Stimulated activated naive CD8-positive, alpha-beta T cell treated with anti-CD3 and anti-CD28 coated beads, Interleukin-15, Interleukin-2, amounts not matched to agents 100 U/mL and 50 U/mL, for 24 hours (primary cell): ENCODE results near the gene GPX4.

Experiments
- ATAC-seq: fragments of 150-1000 bp; cut with Tn5 transposase; one replicate; pipeline ENCODE4 v1.10.0; 2021
- DNase-seq: peaks from one replicate; pipeline ENCODE4 v3.0.0; 2021

Gene GPX4

GRCh38 chr19:1150333-1151036 lies 46.7 kb downstream of the GPX4 start:
- DNase-seq (no peak), ATAC-seq (no peak)

GRCh38 chr19:1151037-1151724 lies 47.4 kb downstream of the GPX4 start:
- no peak for DNase-seq
- no peak for ATAC-seq

- ATAC-seq (no peak), DNase-seq (no peak)
These were observed 48.3 kb downstream of the GPX4 start for GRCh38 chr19:1151917-1152587.

- DNase-seq = no peak
- ATAC-seq = no peak
These were observed 50.3 kb downstream of the GPX4 start for GRCh38 chr19:1153891-1154730.

- no peak for ATAC-seq
- no peak for DNase-seq
These were observed 51.0 kb downstream of the GPX4 start for GRCh38 chr19:1154731-1155351.

- DNase-seq = no peak
- ATAC-seq = no peak
These were observed 51.8 kb downstream of the GPX4 start for GRCh38 chr19:1155352-1156304.
